ENCODE data around the gene ELMO2.

The ELMO2 gene

DNA sequence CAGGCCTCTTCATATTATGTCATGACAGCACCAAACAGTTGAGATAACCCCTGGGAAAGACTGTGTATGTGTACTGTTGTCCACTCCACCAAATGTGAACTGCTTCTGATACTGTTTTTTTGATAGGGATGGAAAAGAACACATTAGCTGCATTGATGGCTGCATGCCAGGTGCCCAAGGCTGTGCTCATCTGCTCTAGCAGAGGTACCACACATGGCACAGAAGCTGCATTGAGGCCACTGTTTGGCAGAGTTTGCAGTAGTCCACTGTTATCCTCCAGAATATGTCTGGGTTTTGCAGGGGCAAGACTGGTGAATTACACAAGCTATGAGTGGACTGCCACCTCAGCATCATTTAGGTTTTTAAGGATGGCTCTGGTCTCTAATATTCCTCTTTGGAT is 28.2 kb upstream of the ELMO2 start:
- TF ChIP-seq, protein P1, sequence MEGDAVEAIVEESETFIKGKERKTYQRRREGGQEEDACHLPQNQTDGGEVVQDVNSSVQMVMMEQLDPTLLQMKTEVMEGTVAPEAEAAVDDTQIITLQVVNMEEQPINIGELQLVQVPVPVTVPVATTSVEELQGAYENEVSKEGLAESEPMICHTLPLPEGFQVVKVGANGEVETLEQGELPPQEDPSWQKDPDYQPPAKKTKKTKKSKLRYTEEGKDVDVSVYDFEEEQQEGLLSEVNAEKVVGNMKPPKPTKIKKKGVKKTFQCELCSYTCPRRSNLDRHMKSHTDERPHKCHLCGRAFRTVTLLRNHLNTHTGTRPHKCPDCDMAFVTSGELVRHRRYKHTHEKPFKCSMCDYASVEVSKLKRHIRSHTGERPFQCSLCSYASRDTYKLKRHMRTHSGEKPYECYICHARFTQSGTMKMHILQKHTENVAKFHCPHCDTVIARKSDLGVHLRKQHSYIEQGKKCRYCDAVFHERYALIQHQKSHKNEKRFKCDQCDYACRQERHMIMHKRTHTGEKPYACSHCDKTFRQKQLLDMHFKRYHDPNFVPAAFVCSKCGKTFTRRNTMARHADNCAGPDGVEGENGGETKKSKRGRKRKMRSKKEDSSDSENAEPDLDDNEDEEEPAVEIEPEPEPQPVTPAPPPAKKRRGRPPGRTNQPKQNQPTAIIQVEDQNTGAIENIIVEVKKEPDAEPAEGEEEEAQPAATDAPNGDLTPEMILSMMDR (IDR thresholded peaks at IDR 0.05; ENCODE audit: low read length, missing control alignments): no peak
- no peak for DNase-seq (ENCODE audit: low read depth)
- H3K4me3 ChIP-seq (replicated peaks; ENCODE audit: low read depth, low read length): no peak overlapping the region

DNA sequence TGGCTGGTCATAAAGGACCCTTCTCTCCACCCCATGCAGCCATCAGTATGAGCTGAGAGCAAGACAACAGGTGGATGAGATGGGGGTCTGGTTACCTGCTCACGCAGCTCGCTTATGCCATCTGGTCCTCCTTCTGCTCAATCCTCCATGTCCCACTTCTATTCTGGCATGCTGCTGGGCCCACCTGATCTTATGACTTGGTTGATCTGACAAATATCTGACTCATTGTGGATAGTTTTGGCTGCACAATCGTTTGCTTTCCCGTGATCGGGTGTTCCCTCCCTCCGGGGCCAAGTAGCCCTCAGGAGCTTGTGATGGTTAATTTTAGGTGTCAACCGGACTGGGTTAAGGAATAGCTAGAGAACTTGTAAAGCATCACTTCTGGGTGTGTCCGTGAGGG is 26.6 kb upstream of the ELMO2 start:
- no peak overlapping the region for H3K4me3 ChIP-seq (replicated peaks; ENCODE audit: low read depth, low read length)
- DNase-seq (ENCODE audit: low read depth): no peak
- TF ChIP-seq, protein P1 (IDR thresholded peaks at IDR 0.05; ENCODE audit: low read length, missing control alignments): no peak

- TF ChIP-seq, protein P1 (IDR thresholded peaks at IDR 0.05; ENCODE audit: low read length, missing control alignments): no peak
- no peak for DNase-seq (ENCODE audit: low read depth)
- no peak overlapping the region for H3K4me3 ChIP-seq (replicated peaks; ENCODE audit: low read depth, low read length)
These were observed 24.7 kb upstream of the ELMO2 start for GRCh38 chr20:46430921-46431712.

GRCh38 chr20:46427384-46427783 is 21.0 kb upstream of the ELMO2 start:
- TF ChIP-seq, protein P1 (IDR thresholded peaks at IDR 0.05; ENCODE audit: low read length, missing control alignments): no peak
- no peak overlapping the region for H3K4me3 ChIP-seq (replicated peaks; ENCODE audit: low read depth, low read length)
- DNase-seq (ENCODE audit: low read depth): no peak

DNA sequence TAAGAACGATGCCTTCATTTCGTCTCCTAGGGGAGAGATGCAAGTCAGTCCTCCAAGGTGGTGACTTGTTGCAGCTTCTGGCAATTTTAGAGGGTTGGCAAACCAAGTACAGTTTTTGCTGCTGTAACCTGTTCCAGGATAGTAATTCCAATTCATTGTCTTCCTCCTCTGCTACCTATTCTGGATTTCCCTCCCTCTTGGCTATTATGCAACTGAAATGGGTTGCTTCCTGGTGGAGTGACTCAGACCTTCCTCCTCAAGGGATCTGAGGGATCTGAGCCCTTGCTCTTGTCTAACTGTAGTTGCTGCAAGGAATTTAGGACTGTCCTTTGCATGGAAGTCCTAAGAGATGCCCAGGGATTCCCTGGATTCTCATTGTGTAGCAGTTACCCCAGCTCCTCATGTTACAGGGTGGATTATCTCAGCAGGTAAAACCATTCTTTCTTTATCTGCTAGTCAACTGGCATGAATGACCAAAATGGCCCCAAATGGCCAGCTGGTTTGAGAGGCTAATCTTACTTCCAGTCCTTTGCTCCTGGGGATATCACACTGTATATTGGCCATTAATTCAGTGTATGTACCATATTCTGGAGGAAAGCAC is 17.6 kb upstream of the ELMO2 start:
- peak; percentile 44 for DNase-seq (ENCODE audit: low read depth)
- TF ChIP-seq, protein P1 (IDR thresholded peaks at IDR 0.05; ENCODE audit: low read length, missing control alignments): no peak
- H3K4me3 ChIP-seq (replicated peaks; ENCODE audit: low read depth, low read length): no peak overlapping the region

GRCh38 chr20:46423342-46423741 is 16.9 kb upstream of the ELMO2 start:
- H3K4me3 ChIP-seq (replicated peaks; ENCODE audit: low read depth, low read length): no peak overlapping the region
- TF ChIP-seq, protein P1 (IDR thresholded peaks at IDR 0.05; ENCODE audit: low read length, missing control alignments): no peak
- DNase-seq (ENCODE audit: low read depth): no peak
